Spleen (tissue), 7 donors: ENCODE results near the gene IVNS1ABP.

ENCODE experiments used
- POLR2A ChIP-seq, 3 donors: fragments of 450-650 bp; IDR thresholded peaks; one replicate each; pipeline ENCODE4 v1.5.1; 2017; ENCODE audit warnings: antibody characterized with exemption in 3 of 3, mild to moderate bottlenecking in 1 of 3
- TF ChIP-seq, protein P1 (sequence below), 11 experiments: fragments of 200-600 bp in 7 of 11; fragments of 450-650 bp in 4 of 11; sonication (generic) in 4 of 11; IDR thresholded peaks in 8 of 11; conservative IDR thresholded peaks in 3 of 11; 1 replicate in 7 of 11; 2 replicates in 4 of 11; pipeline versions ENCODE4 v1.4.0 to v1.8.0; 2016 to 2021; ENCODE audit warnings: antibody characterized with exemption in 11 of 11, inconsistent platforms in 4 of 11, mild to moderate bottlenecking in 1 of 11
- donor health status: DM: no; HTN: no; CAD: no; lungs with moderate emphysema.
- donor health status: DM: no; HTN: no; CAD: no.
- donor health status: DM: no; HTN: no; CAD: no.

DNA sequence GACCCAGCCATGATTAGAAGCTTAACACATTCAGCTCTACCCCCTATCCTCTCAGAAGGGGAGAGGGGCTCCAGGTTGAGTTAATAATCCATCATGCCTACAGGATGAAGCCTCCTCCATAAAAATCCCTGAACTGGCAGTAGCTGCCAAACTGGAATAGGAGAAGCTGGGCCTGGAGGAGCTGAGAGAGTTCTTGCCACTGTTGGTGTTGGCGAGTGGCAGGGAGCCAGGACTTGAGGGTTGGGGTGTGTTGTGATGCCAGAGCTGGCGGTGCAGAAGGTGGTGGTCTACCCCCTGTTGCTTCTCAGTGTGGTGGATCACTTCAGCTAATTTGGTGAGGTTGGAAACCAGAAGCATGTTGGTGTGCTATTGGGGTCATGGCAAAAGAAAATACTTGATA is 36.5 kb downstream of the IVNS1ABP start:
- TF ChIP-seq, protein P1, sequence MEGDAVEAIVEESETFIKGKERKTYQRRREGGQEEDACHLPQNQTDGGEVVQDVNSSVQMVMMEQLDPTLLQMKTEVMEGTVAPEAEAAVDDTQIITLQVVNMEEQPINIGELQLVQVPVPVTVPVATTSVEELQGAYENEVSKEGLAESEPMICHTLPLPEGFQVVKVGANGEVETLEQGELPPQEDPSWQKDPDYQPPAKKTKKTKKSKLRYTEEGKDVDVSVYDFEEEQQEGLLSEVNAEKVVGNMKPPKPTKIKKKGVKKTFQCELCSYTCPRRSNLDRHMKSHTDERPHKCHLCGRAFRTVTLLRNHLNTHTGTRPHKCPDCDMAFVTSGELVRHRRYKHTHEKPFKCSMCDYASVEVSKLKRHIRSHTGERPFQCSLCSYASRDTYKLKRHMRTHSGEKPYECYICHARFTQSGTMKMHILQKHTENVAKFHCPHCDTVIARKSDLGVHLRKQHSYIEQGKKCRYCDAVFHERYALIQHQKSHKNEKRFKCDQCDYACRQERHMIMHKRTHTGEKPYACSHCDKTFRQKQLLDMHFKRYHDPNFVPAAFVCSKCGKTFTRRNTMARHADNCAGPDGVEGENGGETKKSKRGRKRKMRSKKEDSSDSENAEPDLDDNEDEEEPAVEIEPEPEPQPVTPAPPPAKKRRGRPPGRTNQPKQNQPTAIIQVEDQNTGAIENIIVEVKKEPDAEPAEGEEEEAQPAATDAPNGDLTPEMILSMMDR (IDR thresholded peaks at IDR 0.05 in 8 of 11, conservative IDR thresholded peaks at IDR 0.05 in 3 of 11): no peak
- no peak for TF ChIP-seq POLR2A (IDR thresholded peaks at IDR 0.05)
